IMR-90 (cell line): Measurements from ENCODE around the gene MYL4. TPM values are rescaled to one million over a fixed set of nuclear protein-coding genes. Genes with fewer than 3 reads are reported as not detected.
A peak's percentile ranks its signal among the peaks of the same experiment; 100 is the strongest.

ENCODE experiments used
- ATAC-seq: fragments of 200-7000 bp; cut with Tn5 transposase; 2 replicates; pipeline ENCODE4 v1.9.1; 2020; ENCODE audit warnings: low read depth, mild to moderate bottlenecking, moderate library complexity
- BruUV-seq: library from RNA; stranded (reverse); fragments of 400-500 nt; replicated peaks from 2 replicates; lab custom pipeline; 2021; lab: Mats Ljungman, UMichigan
- CTCF ChIA-PET: fragments of 300-600 bp; formaldehyde crosslinking; extraction: SDS; loops from one replicate; lab custom pipeline; 2021; ENCODE audit warnings: antibody characterized with exemption; lab: Yijun Ruan, JAX
- POLR2A ChIA-PET: fragments of 300-600 bp; sonication (Branson Sonifier 250); formaldehyde crosslinking; loops from one replicate; lab custom pipeline; 2022; ENCODE audit warnings: antibody characterized with exemption; ENCODE audit not compliant: unreplicated experiment; lab: Charles Lee
- DNase-seq: peaks from one replicate; pipeline ENCODE4 v3.0.0; 2013
- H2AFZ ChIP-seq: replicated peaks from 2 replicates; pipeline ENCODE3; 2013; ENCODE audit warnings: low read length, mild to moderate bottlenecking; ENCODE audit not compliant: poor library complexity
- H2AK5ac ChIP-seq: 2 replicates; pipeline ENCODE4 v1.6.1; 2013; ENCODE audit warnings: low read depth, low read length, inconsistent platforms
- H2AK9ac ChIP-seq: replicated peaks from 2 replicates; pipeline ENCODE3; 2013; ENCODE audit warnings: mild to moderate bottlenecking, low read depth, low read length, moderate library complexity; ENCODE audit not compliant: poor library complexity
- H2BK120ac ChIP-seq: 2 replicates; pipeline ENCODE4 v1.6.1; 2013; ENCODE audit warnings: low read depth, low read length, inconsistent platforms
- H2BK15ac ChIP-seq: 3 replicates; pipeline ENCODE4 v1.6.1; 2013; ENCODE audit warnings: low read depth, low read length, inconsistent platforms
- H2BK20ac ChIP-seq: 2 replicates; pipeline ENCODE4 v1.6.1; 2013; ENCODE audit warnings: low read depth, mild to moderate bottlenecking, inconsistent platforms, low read length, moderate library complexity
- H2BK5ac ChIP-seq: 2 replicates; pipeline ENCODE4 v1.6.1; 2013; ENCODE audit warnings: mild to moderate bottlenecking, low read depth, low read length, inconsistent platforms; ENCODE audit not compliant: poor library complexity, severe bottlenecking
- H3K14ac ChIP-seq: replicated peaks from 2 replicates; pipeline ENCODE4 v1.6.1; 2013; ENCODE audit warnings: low read depth, low read length, inconsistent platforms
- H3K18ac ChIP-seq: 2 replicates; pipeline ENCODE4 v1.6.1; 2013; ENCODE audit warnings: low read depth, low read length, control low read depth
- H3K23ac ChIP-seq: 2 replicates; pipeline ENCODE4 v1.6.1; 2013; ENCODE audit warnings: low read depth, low read length, inconsistent platforms
- H3K27ac ChIP-seq: 2 replicates; pipeline ENCODE4 v1.5.1; 2013; ENCODE audit warnings: mild to moderate bottlenecking, control low read depth, low read length; ENCODE audit not compliant: insufficient read depth
- H3K27me3 ChIP-seq: 2 replicates; pipeline ENCODE4 v1.6.1; 2013; ENCODE audit warnings: low read length; ENCODE audit not compliant: control insufficient read depth, insufficient read depth
- H3K36me3 ChIP-seq: 2 replicates; pipeline ENCODE4 v1.6.1; 2013; ENCODE audit warnings: low read length, mixed read lengths; ENCODE audit not compliant: control insufficient read depth, insufficient read depth
- H3K4ac ChIP-seq: 2 replicates; pipeline ENCODE4 v1.6.1; 2013; ENCODE audit warnings: low read depth, low read length, inconsistent platforms
- H3K4me1 ChIP-seq: 2 replicates; pipeline ENCODE4 v1.6.1; 2013; ENCODE audit warnings: low read length, mixed read lengths; ENCODE audit not compliant: control insufficient read depth, insufficient read depth
- H3K4me2 ChIP-seq: 2 replicates; pipeline ENCODE4 v1.6.1; 2013; ENCODE audit warnings: low read depth, mild to moderate bottlenecking, control low read depth, low read length, moderate library complexity
- H3K4me3 ChIP-seq: 2 replicates; pipeline ENCODE4 v1.5.1; 2013; ENCODE audit warnings: low read depth, mild to moderate bottlenecking, control low read depth, low read length, moderate library complexity; ENCODE audit not compliant: insufficient read depth
- H3K56ac ChIP-seq: 2 replicates; pipeline ENCODE4 v1.6.1; 2013; ENCODE audit warnings: low read length, inconsistent platforms; ENCODE audit not compliant: insufficient read depth; ENCODE audit errors: extremely low read depth
- H3K79me1 ChIP-seq, 2 experiments: 2 replicates each; pipeline ENCODE4 v1.6.1; 2013; ENCODE audit warnings: low read length in 2 of 2, inconsistent platforms in 1 of 2, low read depth in 1 of 2
- H3K9ac ChIP-seq: 2 replicates; pipeline ENCODE4 v1.6.1; 2013; ENCODE audit warnings: low read depth, low read length, control low read depth
- H3K9me1 ChIP-seq: 2 replicates; pipeline ENCODE4 v1.6.1; 2013; ENCODE audit warnings: low read length, inconsistent platforms; ENCODE audit not compliant: insufficient read depth
- H3K9me3 ChIP-seq: 2 replicates; pipeline ENCODE4 v1.6.1; 2013; ENCODE audit warnings: low read length; ENCODE audit not compliant: control insufficient read depth, insufficient read depth
- H4K20me1 ChIP-seq: 2 replicates; pipeline ENCODE4 v1.6.1; 2013; ENCODE audit warnings: low read length, inconsistent platforms; ENCODE audit not compliant: insufficient read depth
- H4K5ac ChIP-seq: 2 replicates; pipeline ENCODE4 v1.6.1; 2013; ENCODE audit warnings: mild to moderate bottlenecking, low read depth, low read length, control low read depth
- H4K8ac ChIP-seq, 2 experiments: 2 replicates each; pipeline ENCODE4 v1.6.1; 2013; ENCODE audit warnings: low read depth in 2 of 2, low read length in 2 of 2, control low read depth in 1 of 2, inconsistent platforms in 1 of 2
- H4K91ac ChIP-seq: 2 replicates; pipeline ENCODE4 v1.6.1; 2013; ENCODE audit warnings: low read depth, low read length, inconsistent platforms; ENCODE audit not compliant: insufficient read depth
- CEBPB ChIP-seq: IDR thresholded peaks from 2 replicates; pipeline ENCODE4 v1.6.1; 2012; ENCODE audit warnings: low read depth, low read length, improper control_type of control experiment
- CHD1 ChIP-seq: IDR thresholded peaks from 2 replicates; pipeline ENCODE4 v1.6.1; 2012; ENCODE audit warnings: low read depth, low read length, improper control_type of control experiment
- CTCF ChIP-seq: conservative IDR thresholded peaks from 2 replicates; pipeline ENCODE4 v1.5.1; 2012; ENCODE audit warnings: mild to moderate bottlenecking, low read depth, low read length, improper control_type of control experiment
- ELK1 ChIP-seq: fragments of 150-350 bp; IDR thresholded peaks from 2 replicates; pipeline ENCODE4 v1.6.1; 2016; ENCODE audit warnings: low read depth, mild to moderate bottlenecking, low read length, moderate library complexity, borderline replicate concordance
- FOS ChIP-seq: fragments of 150-350 bp; IDR thresholded peaks from 2 replicates; pipeline ENCODE4 v1.6.1; 2016; ENCODE audit warnings: low read depth, low read length
- MAZ ChIP-seq: IDR thresholded peaks from 2 replicates; pipeline ENCODE4 v1.6.1; 2012; ENCODE audit warnings: low read depth, mild to moderate bottlenecking, low read length, improper control_type of control experiment, moderate library complexity, borderline replicate concordance
- MXI1 ChIP-seq: IDR thresholded peaks from 2 replicates; pipeline ENCODE4 v1.6.1; 2012; ENCODE audit warnings: low read depth, mild to moderate bottlenecking, low read length, moderate library complexity, borderline replicate concordance
- RAD21 ChIP-seq: IDR thresholded peaks from 2 replicates; pipeline ENCODE4 v1.6.1; 2012; ENCODE audit warnings: low read length, improper control_type of control experiment
- RCOR1 ChIP-seq: IDR thresholded peaks from 2 replicates; pipeline ENCODE4 v1.6.1; 2012; ENCODE audit warnings: mild to moderate bottlenecking, low read length, improper control_type of control experiment; ENCODE audit not compliant: insufficient replicate concordance
- SMC3 ChIP-seq: fragments of 150-350 bp; IDR thresholded peaks from 2 replicates; pipeline ENCODE4 v1.6.1; 2016; ENCODE audit warnings: low read depth, mild to moderate bottlenecking, antibody characterized with exemption, low read length, moderate library complexity
- USF2 ChIP-seq: fragments of 150-350 bp; IDR thresholded peaks from 2 replicates; pipeline ENCODE4 v1.6.1; 2017; ENCODE audit warnings: mild to moderate bottlenecking, antibody characterized with exemption, low read length, low read depth
- WGBS, 2 experiments: methylation state at CpG; one replicate each; pipeline versions ENCODE4 v1.1.5 to v1.1.7; 2013; ENCODE audit warnings: missing lambda C conversion rate in 2 of 2; ENCODE audit not compliant: insufficient read length in 1 of 2; ENCODE audit errors: extremely low coverage in 2 of 2; 5-methylcytosine and 5-hydroxymethylcytosine counted together
- dilution Hi-C: fragments of 300-500 bp; cut with HindIII; formaldehyde crosslinking; loops from one replicate; pipeline ENCODE4 v1.14.3; 2018; ENCODE audit warnings: low sequenced_read_pairs; ENCODE audit not compliant: unreplicated experiment
- in situ Hi-C: fragments of 300-500 bp; cut with MboI; formaldehyde crosslinking; loops from 3 replicates; pipeline ENCODE4 v1.14.3; 2019; ENCODE audit warnings: low sequenced_read_pairs, inconsistent platforms, mixed read lengths
- intact Hi-C: fragments of 100-400 bp; cut with micrococcal nuclease; formaldehyde crosslinking; loops from 2 replicates; pipeline ENCODE4 v1.10.0; 2022
- polyA plus RNA-seq, 3 experiments: library from polyadenylated mRNA; depleted of rRNA; stranded (reverse); fragments of >200 nt; gene quantifications; 2 replicates each; pipeline ENCODE4 v1.2.3, GENCODE V29; 2012; ENCODE audit warnings: low replicate concordance in 1 of 3
- total RNA-seq: library from RNA; depleted of rRNA; stranded (reverse); fragments of >200 nt; gene quantifications from 2 replicates; pipeline ENCODE4 v1.2.3, GENCODE V29; 2012

The MYL4 gene
- total and polyA plus RNA-seq, 2 of the 4 experiments (the other 2 are of a cell fraction), result not detected

- Histone ChIP-seq H2AFZ (peak overlapping the region; percentile 47), H3K56ac (no peak overlapping the region), H2BK120ac (no peak overlapping the region), H4K5ac (no peak overlapping the region), H3K18ac (no peak overlapping the region), H2BK15ac (no peak overlapping the region), H4K20me1 (no peaks in the 10 kb centered on the region), H3K9me3 (no peaks in the 10 kb centered on the region), H3K27me3 (no peaks in the 10 kb centered on the region), H3K79me1 (0 out of 4 replicates have a peak, but pooled peaks cover 0 to 3% of the 10 kb centered on the region in 2 experiments), H4K91ac (no peak overlapping the region), H3K9ac (no peak overlapping the region), H2BK20ac (no peak overlapping the region), H3K14ac (no peak overlapping the region; the same call in 1 of the 2 replicates), H4K8ac (no peak overlapping the region), H2BK5ac (no peak overlapping the region), H3K9me1 (peaks cover 11% of the 10 kb centered on the region), H3K4me3 (no peak overlapping the region), H2AK9ac (no peak overlapping the region), H3K4ac (no peak overlapping the region; the same call in 1 of the 2 replicates), H3K23ac (peak overlapping the region; percentile 48; the same call in 1 of the 2 replicates), H2AK5ac (no peak overlapping the region), H3K27ac (no peak overlapping the region), H3K36me3 (no peaks in the 10 kb centered on the region), H3K4me2 (no peak overlapping the region), H3K4me1 (peaks cover 11% of the 10 kb centered on the region)
- in situ Hi-C loops, result no loop called here
- DNase-seq (no peak), ATAC-seq (no peak)
- dilution Hi-C loops, result no loop called here
- intact Hi-C loops, result loop anchor here (1.0 kb wide), 1 partner anchor 11 kb away; no protein-coding TSS in a partner anchor
- BruUV-seq, result no TSS peak
- POLR2A ChIA-PET, result no interaction called here
- 70% methylated on average over 3 of the region's 4 CpGs; no CpG with 5 or more reads in 1 of the 2 experiments for WGBS, 2 experiments
- CTCF ChIA-PET, result no interaction called here
- TF ChIP-seq ELK1 (no peak), MXI1 (no peak), CEBPB (no peak), MAZ (no peak), USF2 (no peak), CTCF (no peak), FOS (no peak), RCOR1 (no peak), RAD21 (no peak), CHD1 (no peak), SMC3 (no peak)
Observed at GRCh38 chr17:47200325-47200664, 8.9 kb upstream of the MYL4 start.
